ENCODE data around the gene CD93. TPM values are rescaled to one million over a fixed set of nuclear protein-coding genes. Genes with fewer than 3 reads are reported as not detected.

Gene CD93
- total RNA-seq, 2 donors from 2014 or later: 13.9 to 31.1 TPM

DNA sequence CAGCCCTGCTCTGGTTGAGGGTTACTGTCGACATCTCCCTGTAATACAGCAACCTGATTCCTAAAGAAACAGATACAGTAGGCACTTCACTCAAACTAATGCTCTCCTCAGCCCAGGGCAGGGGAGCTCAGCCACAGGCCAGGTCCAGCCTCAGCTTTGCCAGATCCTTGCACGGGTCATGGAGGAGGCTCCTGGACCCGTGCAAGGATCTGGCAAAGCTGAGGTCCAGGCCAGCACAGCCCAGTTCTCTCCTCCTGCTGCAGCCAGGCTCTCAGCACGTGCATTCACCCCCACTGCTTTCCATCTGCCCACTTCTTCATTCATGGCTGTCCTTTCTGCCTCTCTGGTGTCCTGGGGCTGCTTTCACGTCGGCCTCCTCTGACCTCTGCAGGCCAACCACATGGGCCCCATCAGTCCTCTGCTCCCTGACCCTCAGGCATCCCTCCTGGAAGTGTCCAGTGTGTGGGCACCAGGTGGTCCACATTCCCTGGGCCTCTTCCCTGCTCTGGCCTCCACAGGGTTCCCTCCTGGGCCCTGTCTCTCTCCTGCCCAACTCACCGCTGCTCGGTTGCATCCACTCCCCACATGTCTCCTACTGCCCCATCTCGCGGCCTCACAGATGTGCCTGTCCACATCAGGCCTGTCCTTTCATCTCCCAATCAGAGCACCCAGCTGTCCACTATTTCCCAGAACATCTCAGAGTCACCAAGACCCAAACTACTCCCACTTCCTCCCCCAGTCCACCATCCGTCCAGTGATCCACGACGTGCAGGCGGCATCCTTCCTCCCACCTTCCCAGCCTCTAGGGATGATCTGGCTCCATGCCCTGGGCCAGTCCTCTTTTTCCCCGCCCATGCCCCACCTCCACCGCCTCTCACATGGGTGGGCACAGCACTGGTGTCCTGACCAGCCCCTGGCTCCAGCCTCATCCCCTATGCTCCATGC is 11.8 kb upstream of the CD93 start:
- WGBS: 79% methylated on average over 16 of the region's 16 CpGs
- TF ChIP-seq, protein P1, sequence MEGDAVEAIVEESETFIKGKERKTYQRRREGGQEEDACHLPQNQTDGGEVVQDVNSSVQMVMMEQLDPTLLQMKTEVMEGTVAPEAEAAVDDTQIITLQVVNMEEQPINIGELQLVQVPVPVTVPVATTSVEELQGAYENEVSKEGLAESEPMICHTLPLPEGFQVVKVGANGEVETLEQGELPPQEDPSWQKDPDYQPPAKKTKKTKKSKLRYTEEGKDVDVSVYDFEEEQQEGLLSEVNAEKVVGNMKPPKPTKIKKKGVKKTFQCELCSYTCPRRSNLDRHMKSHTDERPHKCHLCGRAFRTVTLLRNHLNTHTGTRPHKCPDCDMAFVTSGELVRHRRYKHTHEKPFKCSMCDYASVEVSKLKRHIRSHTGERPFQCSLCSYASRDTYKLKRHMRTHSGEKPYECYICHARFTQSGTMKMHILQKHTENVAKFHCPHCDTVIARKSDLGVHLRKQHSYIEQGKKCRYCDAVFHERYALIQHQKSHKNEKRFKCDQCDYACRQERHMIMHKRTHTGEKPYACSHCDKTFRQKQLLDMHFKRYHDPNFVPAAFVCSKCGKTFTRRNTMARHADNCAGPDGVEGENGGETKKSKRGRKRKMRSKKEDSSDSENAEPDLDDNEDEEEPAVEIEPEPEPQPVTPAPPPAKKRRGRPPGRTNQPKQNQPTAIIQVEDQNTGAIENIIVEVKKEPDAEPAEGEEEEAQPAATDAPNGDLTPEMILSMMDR (IDR thresholded peaks at IDR 0.05): no peak
- no peak for TF ChIP-seq POLR2AphosphoS5 (IDR thresholded peaks at IDR 0.05)
- no peak for TF ChIP-seq POLR2A (IDR thresholded peaks at IDR 0.05)
- intact Hi-C loops (cut with DNase I): no loop called here

GRCh38 chr20:23096986-23097520 is 10.9 kb upstream of the CD93 start:
- WGBS: 54% methylated on average over 11 of the region's 11 CpGs
- DNase-seq (ENCODE audit: low spot score): no peak
- TF ChIP-seq POLR2A (IDR thresholded peaks at IDR 0.05) (no peak), POLR2AphosphoS5 (IDR thresholded peaks at IDR 0.05) (peak; percentile 10)
- TF ChIP-seq, protein P1 (IDR thresholded peaks at IDR 0.05): no peak
- H3K4me3 ChIP-seq: no peak overlapping the region
- no peaks in the 10 kb centered on the region for H3K9me3 ChIP-seq
- no peak overlapping the region for H3K27ac ChIP-seq
- no peaks in the 10 kb centered on the region for H3K4me1 ChIP-seq (replicated peaks)
- H3K36me3 ChIP-seq: no peaks in the 10 kb centered on the region
- intact Hi-C loops (cut with DNase I): no loop called here
- H3K27me3 ChIP-seq (replicated peaks; ENCODE audit: insufficient read depth): no peaks in the 10 kb centered on the region

More for the DNA sequence above, 11.8 kb upstream of the CD93 start:
- Histone ChIP-seq H3K27me3 (replicated peaks; ENCODE audit: insufficient read depth) (no peaks in the 10 kb centered on the region), H3K27ac (no peak overlapping the region), H3K9me3 (no peaks in the 10 kb centered on the region), H3K36me3 (no peaks in the 10 kb centered on the region), H3K4me3 (no peak overlapping the region), H3K4me1 (replicated peaks) (no peaks in the 10 kb centered on the region)
- DNase-seq (ENCODE audit: low spot score): no peak

DNA sequence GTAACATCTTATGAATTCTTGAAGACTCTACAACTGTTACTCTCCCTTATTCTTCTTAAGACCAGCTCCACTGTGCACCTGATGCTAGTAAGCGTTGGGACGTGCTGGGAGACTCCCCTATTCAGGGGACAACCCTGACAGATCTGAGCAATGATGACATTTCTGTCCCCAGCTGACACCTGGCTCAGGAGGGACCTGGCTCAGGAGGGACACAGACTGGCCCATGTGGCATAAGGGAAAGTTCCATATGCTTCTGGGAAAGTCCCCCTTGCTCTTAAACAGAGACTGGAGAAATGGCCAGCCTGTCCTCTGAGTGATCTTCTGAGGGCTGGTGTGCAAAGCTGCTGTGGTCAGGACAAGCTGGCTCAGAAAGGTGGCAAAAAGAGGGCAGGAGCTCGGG is 10.0 kb upstream of the CD93 start:
- 97% methylated on average over 3 of the region's 3 CpGs for whole genome bisulfite sequencing

DNA sequence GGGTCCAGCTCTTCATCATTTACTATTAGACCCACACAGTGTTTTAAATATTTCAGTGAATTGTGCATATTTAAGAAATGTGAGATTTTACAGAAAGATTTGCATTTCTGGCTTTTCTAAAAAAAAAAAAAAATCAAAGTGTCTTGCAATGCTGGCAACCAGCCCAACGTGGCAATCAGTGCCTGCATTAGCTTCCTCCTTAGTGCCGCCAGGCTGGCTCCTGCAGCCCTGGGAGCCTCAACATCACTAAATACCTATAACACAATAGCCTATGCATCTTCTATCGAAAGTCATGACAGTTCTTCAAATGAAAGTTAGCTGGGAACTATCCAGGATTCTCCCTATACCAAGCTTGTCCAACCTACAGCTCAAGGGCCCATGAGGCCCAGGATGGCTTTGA is 9.4 kb upstream of the CD93 start:
- intact Hi-C loops (cut with DNase I): no loop called here
- no peaks in the 10 kb centered on the region for H3K4me1 ChIP-seq (replicated peaks)

More for the DNA sequence above, 10.0 kb upstream of the CD93 start:
- H3K9me3 ChIP-seq: no peaks in the 10 kb centered on the region
- H3K27ac ChIP-seq: no peak overlapping the region
- TF ChIP-seq, protein P1 (IDR thresholded peaks at IDR 0.05): no peak
- TF ChIP-seq POLR2AphosphoS5 (IDR thresholded peaks at IDR 0.05): no peak
- no peak for DNase-seq (ENCODE audit: low spot score)
- intact Hi-C loops (cut with DNase I): no loop called here
- H3K4me3 ChIP-seq: no peak overlapping the region
- H3K36me3 ChIP-seq: no peaks in the 10 kb centered on the region
- no peaks in the 10 kb centered on the region for H3K4me1 ChIP-seq (replicated peaks)
- H3K27me3 ChIP-seq (replicated peaks; ENCODE audit: insufficient read depth): no peaks in the 10 kb centered on the region

GRCh38 chr20:23094927-23095326 is 8.8 kb upstream of the CD93 start:
- WGBS: 91% methylated on average over 8 of the region's 8 CpGs

More for the DNA sequence above, 9.4 kb upstream of the CD93 start:
- no peak for DNase-seq (ENCODE audit: low spot score)
- no peaks in the 10 kb centered on the region for H3K9me3 ChIP-seq
- no peaks in the 10 kb centered on the region for H3K36me3 ChIP-seq
- 55% methylated on average over 3 of the region's 3 CpGs for WGBS
- no peak overlapping the region for H3K4me3 ChIP-seq
- H3K27me3 ChIP-seq (replicated peaks; ENCODE audit: insufficient read depth): no peaks in the 10 kb centered on the region
- H3K27ac ChIP-seq: no peak overlapping the region
- no peak for TF ChIP-seq POLR2AphosphoS5 (IDR thresholded peaks at IDR 0.05)

More at GRCh38 chr20:23094927-23095326, 8.8 kb upstream of the CD93 start:
- H3K4me3 ChIP-seq: no peak overlapping the region
- H3K4me1 ChIP-seq (replicated peaks): no peaks in the 10 kb centered on the region
- intact Hi-C loops (cut with DNase I): no loop called here
- H3K36me3 ChIP-seq: no peaks in the 10 kb centered on the region
- H3K27ac ChIP-seq: no peak overlapping the region
- DNase-seq (ENCODE audit: low spot score): no peak
- no peaks in the 10 kb centered on the region for H3K27me3 ChIP-seq (replicated peaks; ENCODE audit: insufficient read depth)
- TF ChIP-seq, protein P1 (IDR thresholded peaks at IDR 0.05): no peak
- no peaks in the 10 kb centered on the region for H3K9me3 ChIP-seq
